Measurements from ENCODE around the gene RCAN2. TPM values are rescaled to one million over a fixed set of nuclear protein-coding genes. Genes with fewer than 3 reads are reported as not detected.
"Not testable (repeated sequence)": the region's sequence is repeated elsewhere in the genome, so short reads cannot be mapped to it uniquely, and the experiment has no call there.

RCAN2 gene
- polyA plus RNA-seq, 4 donors = 0.67 to 8.7 (median 4.0) TPM

DNA sequence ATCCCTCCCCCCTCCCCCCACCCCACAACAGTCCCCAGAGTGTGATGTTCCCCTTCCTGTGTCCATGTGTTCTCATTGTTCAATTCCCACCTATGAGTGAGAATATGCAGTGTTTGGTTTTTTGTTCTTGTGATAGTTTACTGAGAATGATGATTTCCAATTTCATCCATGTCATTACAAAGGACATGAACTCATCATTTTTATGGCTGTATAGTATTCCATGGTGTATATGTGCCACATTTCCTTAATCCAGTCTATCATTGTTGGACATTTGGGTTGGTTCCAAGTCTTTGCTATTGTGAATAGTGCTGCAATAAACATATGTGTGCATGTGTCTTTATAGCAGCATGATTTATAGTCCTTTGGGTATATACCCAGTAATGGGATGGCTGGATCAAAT is 158.8 kb downstream of the RCAN2 start:
- not testable (repeated sequence) for H3K4me1 ChIP-seq (ENCODE audit: control insufficient read depth in 3 of 3, insufficient read depth in 2 of 3, low read depth in 1 of 3, low read length in 2 of 3); DNase-seq; FAIRE-seq; H3K4me3 ChIP-seq (ENCODE audit: low read depth in 1 of 3, low read length in 3 of 3); H3K27ac ChIP-seq (ENCODE audit: low read depth in 1 of 3, low read length in 2 of 3); H3K36me3 ChIP-seq (ENCODE audit: control insufficient read depth in 3 of 3, insufficient read depth in 2 of 3, low read depth in 1 of 3, low read length in 3 of 3); H3K27me3 ChIP-seq (ENCODE audit: control insufficient read depth in 3 of 3, insufficient read depth in 3 of 3, low read length in 3 of 3); H3K9me3 ChIP-seq (ENCODE audit: control insufficient read depth in 2 of 2, insufficient read depth in 1 of 2, low read depth in 1 of 2, low read length in 1 of 2)

DNA sequence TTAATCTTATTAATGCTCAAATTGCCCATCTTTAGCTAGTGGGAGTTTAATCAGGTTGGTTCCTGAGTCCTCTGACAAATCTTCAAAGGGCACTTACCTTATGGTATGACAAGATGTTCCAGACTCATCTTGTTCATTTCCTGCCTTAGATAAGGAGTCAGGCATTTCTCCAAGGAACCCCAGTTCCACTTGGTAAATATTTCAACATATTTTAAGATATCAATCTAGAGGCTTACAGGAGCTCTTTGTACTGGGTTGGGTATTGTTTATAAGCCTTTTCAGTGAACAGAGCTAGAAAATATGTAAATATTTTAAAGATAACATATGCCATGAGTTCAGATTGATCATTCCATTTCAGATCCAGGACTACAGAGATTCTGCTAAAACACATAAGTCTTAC is 159.8 kb downstream of the RCAN2 start:
- FAIRE-seq (no peak), DNase-seq (no peak)
- Histone ChIP-seq H3K4me3 (ENCODE audit: low read depth in 1 of 3, low read length in 3 of 3) (no peak overlapping the region), H3K4me1 (ENCODE audit: control insufficient read depth in 3 of 3, insufficient read depth in 2 of 3, low read depth in 1 of 3, low read length in 2 of 3) (peaks cover 0 to 4% (median 0%) of the 10 kb centered on the region in 3 donors), H3K27ac (ENCODE audit: low read depth in 1 of 3, low read length in 2 of 3) (no peak overlapping the region), H3K27me3 (ENCODE audit: control insufficient read depth in 3 of 3, insufficient read depth in 3 of 3, low read length in 3 of 3) (no peaks in the 10 kb centered on the region), H3K36me3 (ENCODE audit: control insufficient read depth in 3 of 3, insufficient read depth in 2 of 3, low read depth in 1 of 3, low read length in 3 of 3) (no peaks in the 10 kb centered on the region), H3K9me3 (ENCODE audit: control insufficient read depth in 2 of 2, insufficient read depth in 1 of 2, low read depth in 1 of 2, low read length in 1 of 2) (no peaks in the 10 kb centered on the region)

DNA sequence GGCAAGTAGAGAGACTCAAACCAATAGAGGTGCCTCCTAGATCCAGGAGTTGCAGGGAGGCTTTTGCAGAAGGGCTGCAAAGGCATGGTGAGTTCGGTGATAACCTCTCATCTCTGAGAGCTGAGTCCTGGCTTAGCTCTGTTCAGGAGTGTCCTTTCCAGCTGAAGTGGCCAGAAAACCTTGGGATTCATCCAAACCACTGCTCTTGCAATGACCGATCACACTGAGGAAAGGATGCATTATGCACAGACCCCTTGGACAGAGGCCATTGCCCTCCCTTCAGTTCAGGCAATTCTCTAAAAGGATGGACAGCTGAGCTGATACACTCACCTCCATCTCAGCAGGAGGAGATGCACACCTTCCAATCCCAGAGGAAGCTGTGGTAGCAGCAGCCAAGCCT is 161.7 kb downstream of the RCAN2 start:
- H3K27me3 ChIP-seq (ENCODE audit: control insufficient read depth in 3 of 3, insufficient read depth in 3 of 3, low read length in 3 of 3) = no peaks in the 10 kb centered on the region
- H3K4me1 ChIP-seq (ENCODE audit: control insufficient read depth in 3 of 3, insufficient read depth in 2 of 3, low read depth in 1 of 3, low read length in 2 of 3) = peaks cover 0 to 4% (median 0%) of the 10 kb centered on the region in 3 donors
- no peaks in the 10 kb centered on the region for H3K36me3 ChIP-seq (ENCODE audit: control insufficient read depth in 3 of 3, insufficient read depth in 2 of 3, low read depth in 1 of 3, low read length in 3 of 3)
- no peaks in the 10 kb centered on the region for H3K9me3 ChIP-seq (ENCODE audit: control insufficient read depth in 2 of 2, insufficient read depth in 1 of 2, low read depth in 1 of 2, low read length in 1 of 2)
- FAIRE-seq = no peak
- 36 to 48% (median 43%) methylated on average over 2 of the region's 2 CpGs for WGBS, 3 donors
- no peak overlapping the region for H3K4me3 ChIP-seq (ENCODE audit: low read depth in 1 of 3, low read length in 3 of 3)
- no peak overlapping the region for H3K27ac ChIP-seq (ENCODE audit: low read depth in 1 of 3, low read length in 2 of 3)
- no peak for DNase-seq

DNA sequence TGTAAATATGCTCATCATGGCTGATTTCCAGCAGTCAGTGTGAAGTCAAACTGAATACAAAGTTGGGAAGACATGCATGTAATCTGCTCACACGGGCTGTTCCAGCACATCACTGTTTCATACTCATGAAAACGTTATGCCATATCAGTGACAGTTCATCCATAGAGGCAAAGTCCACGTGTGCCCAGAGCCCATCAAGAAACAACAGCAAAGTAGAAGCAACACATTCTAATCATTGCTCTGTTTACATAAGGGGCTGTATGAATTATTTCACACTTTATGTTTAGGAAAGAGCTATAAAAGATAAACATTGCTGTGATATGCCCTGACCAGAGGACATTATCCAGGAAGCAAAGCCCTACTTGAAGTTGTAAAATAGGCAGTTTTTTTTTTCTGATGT is 163.5 kb downstream of the RCAN2 start:
- Histone ChIP-seq H3K4me1 (ENCODE audit: control insufficient read depth in 3 of 3, insufficient read depth in 2 of 3, low read depth in 1 of 3, low read length in 2 of 3) (peaks cover 0 to 4% (median 0%) of the 10 kb centered on the region in 3 donors), H3K27me3 (ENCODE audit: control insufficient read depth in 3 of 3, insufficient read depth in 3 of 3, low read length in 3 of 3) (no peaks in the 10 kb centered on the region), H3K4me3 (ENCODE audit: low read depth in 1 of 3, low read length in 3 of 3) (no peak overlapping the region), H3K9me3 (ENCODE audit: control insufficient read depth in 2 of 2, insufficient read depth in 1 of 2, low read depth in 1 of 2, low read length in 1 of 2) (no peaks in the 10 kb centered on the region), H3K27ac (ENCODE audit: low read depth in 1 of 3, low read length in 2 of 3) (no peak overlapping the region), H3K36me3 (ENCODE audit: control insufficient read depth in 3 of 3, insufficient read depth in 2 of 3, low read depth in 1 of 3, low read length in 3 of 3) (no peaks in the 10 kb centered on the region)
- 9 to 37% (median 23%) methylated on average over 3 of the region's 3 CpGs for WGBS, 3 donors
- DNase-seq = peak; percentile 7 to 32
- no peak for FAIRE-seq

DNA sequence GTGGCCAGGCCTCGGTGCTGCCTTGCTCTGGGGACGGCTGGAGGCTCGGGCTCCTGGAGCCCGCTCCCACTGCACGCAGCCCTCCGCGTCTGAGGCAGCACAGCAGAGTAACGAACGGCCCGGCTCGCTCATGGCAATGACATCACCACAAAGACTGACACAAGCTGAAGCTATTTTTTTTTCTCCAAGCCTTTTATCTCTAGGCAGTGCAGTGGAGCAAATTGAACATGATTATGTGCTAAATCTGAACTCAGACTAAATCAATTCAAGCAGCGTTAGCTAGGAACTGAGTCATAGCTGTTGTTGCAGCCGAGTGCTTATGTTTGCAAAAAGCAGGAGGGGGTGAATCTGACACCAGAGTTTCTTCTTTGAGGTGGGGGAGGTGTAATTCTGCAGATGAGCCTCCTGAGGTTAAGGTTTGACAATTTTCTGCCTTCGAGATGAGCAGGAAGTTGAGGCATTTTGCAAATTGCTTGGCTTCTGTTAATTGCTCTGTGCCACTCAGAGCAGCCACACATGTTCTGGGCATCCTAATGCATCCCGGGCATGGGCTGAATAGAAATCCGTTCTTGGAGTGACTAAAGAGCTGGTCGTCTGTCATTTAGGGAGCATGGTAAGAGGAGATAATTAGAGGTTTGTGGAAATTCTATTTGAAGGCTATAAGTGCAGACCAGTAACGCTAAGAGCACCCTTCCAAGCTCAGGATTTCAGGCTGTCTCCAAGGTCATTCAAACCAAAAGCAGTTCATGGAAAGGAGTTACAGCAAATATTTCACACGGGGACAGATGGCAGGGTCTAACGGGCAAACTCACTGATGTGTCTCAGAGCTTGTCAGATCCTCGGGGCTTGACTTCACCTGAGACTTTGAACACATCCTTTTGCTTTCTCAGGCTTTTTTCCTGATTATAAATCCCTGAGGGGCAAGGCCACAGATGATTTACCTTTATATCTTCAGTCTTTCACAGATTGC is 165.4 kb downstream of the RCAN2 start:
- no peaks in the 10 kb centered on the region for H3K27me3 ChIP-seq (ENCODE audit: control insufficient read depth in 3 of 3, insufficient read depth in 3 of 3, low read length in 3 of 3)
- FAIRE-seq (no peak), DNase-seq (no peak)
- no peak overlapping the region for H3K4me3 ChIP-seq (ENCODE audit: low read depth in 1 of 3, low read length in 3 of 3)
- 69 to 75% (median 70%) methylated on average over 21 of the region's 21 CpGs for WGBS, 3 donors
- no peak overlapping the region for H3K27ac ChIP-seq (ENCODE audit: low read depth in 1 of 3, low read length in 2 of 3)
- H3K9me3 ChIP-seq (ENCODE audit: control insufficient read depth in 2 of 2, insufficient read depth in 1 of 2, low read depth in 1 of 2, low read length in 1 of 2) = no peaks in the 10 kb centered on the region
- peaks cover 0 to 4% (median 0%) of the 10 kb centered on the region in 3 donors for H3K4me1 ChIP-seq (ENCODE audit: control insufficient read depth in 3 of 3, insufficient read depth in 2 of 3, low read depth in 1 of 3, low read length in 2 of 3)
- no peaks in the 10 kb centered on the region for H3K36me3 ChIP-seq (ENCODE audit: control insufficient read depth in 3 of 3, insufficient read depth in 2 of 3, low read depth in 1 of 3, low read length in 3 of 3)

DNA sequence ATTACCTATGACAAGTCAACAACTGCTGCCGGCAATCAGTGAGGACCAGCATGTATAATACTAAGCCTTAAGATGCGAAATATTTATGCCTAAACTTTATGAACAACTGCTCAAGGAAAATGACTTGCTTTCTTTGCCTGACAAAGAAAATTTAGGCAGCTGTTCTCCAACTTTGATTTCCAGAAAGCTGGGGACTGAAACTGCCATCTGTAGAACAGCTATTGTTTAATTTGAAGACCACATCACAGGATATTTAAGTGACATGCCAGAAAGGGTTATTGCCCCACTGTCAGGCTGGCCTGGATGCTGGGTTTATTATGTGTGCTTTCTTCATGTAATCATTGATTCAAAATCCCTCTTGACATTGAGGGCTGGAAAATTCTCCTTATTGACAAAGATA is 166.5 kb downstream of the RCAN2 start:
- Histone ChIP-seq H3K27me3 (ENCODE audit: control insufficient read depth in 3 of 3, insufficient read depth in 3 of 3, low read length in 3 of 3) (no peaks in the 10 kb centered on the region), H3K27ac (ENCODE audit: low read depth in 1 of 3, low read length in 2 of 3) (no peak overlapping the region), H3K9me3 (ENCODE audit: control insufficient read depth in 2 of 2, insufficient read depth in 1 of 2, low read depth in 1 of 2, low read length in 1 of 2) (no peaks in the 10 kb centered on the region), H3K36me3 (ENCODE audit: control insufficient read depth in 3 of 3, insufficient read depth in 2 of 3, low read depth in 1 of 3, low read length in 3 of 3) (no peaks in the 10 kb centered on the region), H3K4me1 (ENCODE audit: control insufficient read depth in 3 of 3, insufficient read depth in 2 of 3, low read depth in 1 of 3, low read length in 2 of 3) (peaks cover 0 to 4% (median 0%) of the 10 kb centered on the region in 3 donors), H3K4me3 (ENCODE audit: low read depth in 1 of 3, low read length in 3 of 3) (no peak overlapping the region)
- DNase-seq (no peak), FAIRE-seq (no peak)
- WGBS, 3 donors = 90 to 93% (median 91%) methylated on average over 2 of the region's 2 CpGs

DNA sequence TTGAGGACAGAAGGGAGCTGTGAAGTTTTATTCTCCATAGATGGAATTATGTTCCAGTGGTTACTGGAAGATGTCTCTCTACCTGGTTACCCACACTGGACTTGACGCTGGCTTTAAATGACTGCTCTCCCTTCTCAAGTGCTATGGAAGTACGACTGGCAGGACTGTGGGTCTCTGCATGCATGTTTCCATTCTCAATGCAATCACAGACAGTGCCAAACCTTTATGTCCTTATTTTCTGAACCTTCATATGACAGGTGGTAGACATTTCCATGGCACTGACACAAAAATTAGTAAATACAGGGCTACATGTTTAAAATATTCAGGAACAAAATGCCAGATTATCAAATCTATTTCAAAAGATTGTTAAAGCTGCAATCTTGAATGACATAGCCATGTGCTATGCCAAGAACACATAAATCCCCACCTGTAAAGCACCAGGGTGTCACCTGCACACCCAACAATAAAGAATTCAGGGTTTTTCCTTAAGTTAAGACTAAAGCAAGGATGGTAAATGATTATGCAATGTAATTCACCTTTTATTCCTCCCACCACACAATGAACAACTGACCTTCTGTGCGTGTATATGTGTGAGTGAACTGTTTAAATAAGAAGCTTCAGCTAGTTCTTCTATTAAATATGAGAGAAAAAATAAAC is 167.2 kb downstream of the RCAN2 start:
- 76 to 84% (median 79%) methylated on average over 3 of the region's 3 CpGs for WGBS, 3 donors
- Histone ChIP-seq H3K27me3 (ENCODE audit: control insufficient read depth in 3 of 3, insufficient read depth in 3 of 3, low read length in 3 of 3) (no peaks in the 10 kb centered on the region), H3K4me3 (ENCODE audit: low read depth in 1 of 3, low read length in 3 of 3) (no peak overlapping the region), H3K9me3 (ENCODE audit: control insufficient read depth in 2 of 2, insufficient read depth in 1 of 2, low read depth in 1 of 2, low read length in 1 of 2) (no peaks in the 10 kb centered on the region), H3K36me3 (ENCODE audit: control insufficient read depth in 3 of 3, insufficient read depth in 2 of 3, low read depth in 1 of 3, low read length in 3 of 3) (no peaks in the 10 kb centered on the region), H3K4me1 (ENCODE audit: control insufficient read depth in 3 of 3, insufficient read depth in 2 of 3, low read depth in 1 of 3, low read length in 2 of 3) (peaks cover 0 to 4% (median 0%) of the 10 kb centered on the region in 3 donors), H3K27ac (ENCODE audit: low read depth in 1 of 3, low read length in 2 of 3) (no peak overlapping the region)
- DNase-seq (no peak), FAIRE-seq (no peak)

DNA sequence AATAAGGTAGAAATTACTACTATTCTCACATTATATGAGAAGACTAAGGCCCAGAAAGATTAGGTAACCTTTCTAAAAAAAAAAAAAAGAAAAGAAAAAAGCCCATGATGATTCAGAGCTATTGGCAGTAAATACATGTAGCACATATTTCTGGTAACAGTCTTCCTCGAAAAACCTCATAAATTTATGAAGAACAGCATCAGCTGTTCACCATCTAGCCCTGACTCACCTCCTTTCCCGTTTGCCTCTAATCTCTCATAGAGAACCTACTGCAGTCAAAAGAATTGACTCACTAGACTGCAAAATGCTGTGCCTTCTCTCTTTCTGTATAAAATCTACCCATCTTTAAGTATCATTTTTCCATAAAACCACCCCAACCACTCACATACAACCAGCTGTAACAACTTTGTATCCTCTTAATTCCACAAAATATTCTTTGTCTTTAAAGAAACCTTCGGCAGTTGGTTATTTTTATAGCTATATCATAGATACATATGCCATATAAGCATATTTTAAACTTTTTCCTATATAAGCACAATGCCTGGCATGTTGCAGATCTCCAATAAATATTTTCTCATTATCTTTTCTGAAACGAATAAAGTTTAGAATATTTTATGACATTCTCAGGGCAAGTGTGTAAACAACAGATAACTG is 167.8 kb downstream of the RCAN2 start:
- H3K36me3 ChIP-seq (ENCODE audit: control insufficient read depth in 3 of 3, insufficient read depth in 2 of 3, low read depth in 1 of 3, low read length in 3 of 3) = no peaks in the 10 kb centered on the region
- H3K4me3 ChIP-seq (ENCODE audit: low read depth in 1 of 3, low read length in 3 of 3) = no peak overlapping the region
- H3K4me1 ChIP-seq (ENCODE audit: control insufficient read depth in 3 of 3, insufficient read depth in 2 of 3, low read depth in 1 of 3, low read length in 2 of 3) = peaks cover 0 to 4% (median 0%) of the 10 kb centered on the region in 3 donors
- DNase-seq = no peak
- 38 to 50% (median 48%) methylated on average over 4 of the region's 4 CpGs for WGBS, 3 donors
- FAIRE-seq = no peak
- no peaks in the 10 kb centered on the region for H3K27me3 ChIP-seq (ENCODE audit: control insufficient read depth in 3 of 3, insufficient read depth in 3 of 3, low read length in 3 of 3)
- no peaks in the 10 kb centered on the region for H3K9me3 ChIP-seq (ENCODE audit: control insufficient read depth in 2 of 2, insufficient read depth in 1 of 2, low read depth in 1 of 2, low read length in 1 of 2)
- H3K27ac ChIP-seq (ENCODE audit: low read depth in 1 of 3, low read length in 2 of 3) = no peak overlapping the region

Measured in small intestine (tissue), 7 donors.